Lower leg skin (tissue), 4 donors: Measurements from ENCODE around the gene MFSD12. TPM values are rescaled to one million over a fixed set of nuclear protein-coding genes. Genes with fewer than 3 reads are reported as not detected.
A peak's percentile ranks its signal among the peaks of the same experiment; 100 is the strongest.

Source experiments
- DNase-seq, 2 donors: peaks; one replicate each; pipeline ENCODE4 v3.0.0-alpha.2; 2019; ENCODE audit warnings: low spot score in 2 of 2
- H3K4me3 ChIP-seq: fragments of 200-600 bp; sonication (generic); 2 replicates; pipeline ENCODE4 v1.5.1; 2017; ENCODE audit warnings: mild to moderate bottlenecking, low read depth; ENCODE audit not compliant: poor library complexity, severe bottlenecking
- CTCF ChIP-seq, 3 donors: fragments of 450-650 bp; IDR thresholded peaks; one replicate each; pipeline ENCODE4 v1.5.1; 2016; ENCODE audit warnings: antibody characterized with exemption in 3 of 3, mild to moderate bottlenecking in 3 of 3, moderate library complexity in 2 of 3
- POLR2A ChIP-seq, 2 donors: fragments of 450-650 bp; IDR thresholded peaks; one replicate each; pipeline ENCODE4 v1.6.1; 2016 to 2017; ENCODE audit warnings: antibody characterized with exemption in 2 of 2, mild to moderate bottlenecking in 1 of 2, moderate library complexity in 1 of 2
- WGBS, 2 donors: methylation state at CpG; one replicate each; pipeline ENCODE4 v1.1.5; 2018; 5-methylcytosine and 5-hydroxymethylcytosine counted together
- intact Hi-C: fragments of 100-400 bp; cut with DNase I; formaldehyde crosslinking; loops from one replicate; pipeline ENCODE4 v1.15.0; 2023; ENCODE audit warnings: low total_unique reads
- total RNA-seq, 4 donors: library from RNA; depleted of rRNA; stranded (reverse); fragments of >200 nt; gene quantifications; one replicate each; pipeline ENCODE4 v1.1.0, GENCODE V29; 2016

The MFSD12 gene
- total RNA-seq: 10 to 100 TPM; 43.3 to 98.2 (median 56.3) TPM

GRCh38 chr19:3557461-3558248 is at the start of gene MFSD12:
MFSD12 (minus strand) TSS chr19:3557586; CDS start chr19:3557403, 183 bp downstream.
- intact Hi-C loops: no loop called here
- WGBS, 2 donors: 0 to 1% methylated on average over 38 to 73 of the region's 81 CpGs
- TF ChIP-seq CTCF (IDR thresholded peaks at IDR 0.05) (no peak), POLR2A (IDR thresholded peaks at IDR 0.05) (no peak)
- DNase-seq: peak; percentile 92 to 99
- peak within 1 kb of the TSS; percentile 83 for H3K4me3 ChIP-seq

- DNase-seq: peak; percentile 41 to 93
- peak within 1 kb of the TSS; percentile 24 for H3K4me3 ChIP-seq
- 3 to 35% methylated on average over 3 to 8 of the region's 46 CpGs for WGBS, 2 donors
- no peak for TF ChIP-seq POLR2A (IDR thresholded peaks at IDR 0.05)
- no peak for TF ChIP-seq CTCF (IDR thresholded peaks at IDR 0.05)
- intact Hi-C loops: no loop called here
Observed at GRCh38 chr19:3606690-3607289, 49.4 kb upstream of the MFSD12 start, which contains the start of gene TBXA2R. TBXA2R (minus strand) TSS chr19:3606875; CDS start chr19:3600634, 6,241 bp downstream.

- intact Hi-C loops: no loop called here
- 0 to 20% methylated on average over 4 to 15 of the region's 35 CpGs for WGBS, 2 donors
- no peak for TF ChIP-seq CTCF (IDR thresholded peaks at IDR 0.05)
- no peak for TF ChIP-seq POLR2A (IDR thresholded peaks at IDR 0.05)
- DNase-seq: no peak
- H3K4me3 ChIP-seq: peak overlapping the region; percentile 24
Observed at GRCh38 chr19:3606174-3606689, 48.8 kb upstream of the MFSD12 start.

GRCh38 chr19:3605770-3606169 is 48.4 kb upstream of the MFSD12 start:
- WGBS, 2 donors: 32 to 39% methylated on average over 5 of the region's 5 CpGs
- TF ChIP-seq POLR2A (IDR thresholded peaks at IDR 0.05): no peak
- no peak for TF ChIP-seq CTCF (IDR thresholded peaks at IDR 0.05)
- DNase-seq: no peak
- H3K4me3 ChIP-seq: peak overlapping the region; percentile 24
- intact Hi-C loops: no loop called here

- no peak for DNase-seq
- intact Hi-C loops: no loop called here
- no peak overlapping the region for H3K4me3 ChIP-seq
- TF ChIP-seq CTCF (IDR thresholded peaks at IDR 0.05): peak in 1 of 3 donors; percentile 21
- no peak for TF ChIP-seq POLR2A (IDR thresholded peaks at IDR 0.05)
- 67 to 69% methylated on average over 3 of the region's 3 CpGs for WGBS, 2 donors
Observed at GRCh38 chr19:3605361-3605760, 48.0 kb upstream of the MFSD12 start.
